ENCODE measurements around the gene STAT2. TPM values are rescaled to one million over a fixed set of nuclear protein-coding genes. Genes with fewer than 3 reads are reported as not detected.

Gene STAT2
- polyA plus RNA-seq, 1 donor (not counting 4 experiments of a cell fraction or from before 2014, with no cell fraction given), result 95.8 TPM

GRCh38 chr12:56317675-56318074, 42.2 kb downstream of the STAT2 start:
- H3K4me3 ChIP-seq (ENCODE audit: control insufficient read depth in 2 of 3, extremely low read depth in 1 of 3, insufficient read depth in 2 of 3, low read depth in 1 of 3, low read length in 3 of 3), result no peak overlapping the region
- peaks cover 17% of the 10 kb centered on the region for H3K79me2 ChIP-seq (ENCODE audit: control insufficient read depth, insufficient read depth, low read length)
- H2AFZ ChIP-seq (ENCODE audit: control insufficient read depth, low read length), result no peak overlapping the region
- H3K36me3 ChIP-seq (ENCODE audit: control insufficient read depth in 2 of 2, extremely low read depth in 1 of 2, insufficient read depth in 2 of 2, low read length in 2 of 2), result peaks cover 8 to 9% of the 10 kb centered on the region in 2 experiments
- no peaks in the 10 kb centered on the region for H3K9me1 ChIP-seq (ENCODE audit: control insufficient read depth, extremely low read depth, insufficient read depth, low read length)
- no peaks in the 10 kb centered on the region for H3K27me3 ChIP-seq (ENCODE audit: control insufficient read depth, extremely low read depth, insufficient read depth, low read length)
- H3K4me2 ChIP-seq (ENCODE audit: control insufficient read depth, extremely low read depth, insufficient read depth, low read depth, low read length), result no peak overlapping the region
- peaks cover 13% of the 10 kb centered on the region for H3K4me1 ChIP-seq (ENCODE audit: control insufficient read depth, extremely low read depth, insufficient read depth, low read length)
- FAIRE-seq (no peak), DNase-seq (ENCODE audit: low read depth, low spot score) (no peak)
- TF ChIP-seq CTCF (optimal IDR thresholded peaks at IDR 0.05 in 1 of 3, IDR thresholded peaks at IDR 0.05 in 1 of 3, conservative IDR thresholded peaks at IDR 0.05 in 1 of 3; ENCODE audit: extremely low read depth in 1 of 3, insufficient read depth in 2 of 3, low read length in 3 of 3), result no peak
- no peak for TF ChIP-seq EZH2 (IDR thresholded peaks at IDR 0.05; ENCODE audit: low read length)
- no peak overlapping the region for H3K27ac ChIP-seq (ENCODE audit: control insufficient read depth, insufficient read depth, low read length)
- dilution Hi-C loops (cut with MboI; ENCODE audit: extremely low pct_ligation_motif_present, low sequenced_read_pairs), result no loop called here
- H3K9me3 ChIP-seq (ENCODE audit: control insufficient read depth, low read depth, low read length), result no peaks in the 10 kb centered on the region
- no peak overlapping the region for H3K9ac ChIP-seq (ENCODE audit: control insufficient read depth, extremely low read depth, insufficient read depth, low read length)
- no peaks in the 10 kb centered on the region for H4K20me1 ChIP-seq (ENCODE audit: control insufficient read depth, extremely low read depth, insufficient read depth, low read length)

- Histone ChIP-seq H3K4me3 (ENCODE audit: control insufficient read depth in 2 of 3, extremely low read depth in 1 of 3, insufficient read depth in 2 of 3, low read depth in 1 of 3, low read length in 3 of 3) (peak within 1 kb of the TSS; percentile 76 to 95 (median 84)), H3K4me2 (ENCODE audit: control insufficient read depth, extremely low read depth, insufficient read depth, low read depth, low read length) (peak within 1 kb of the TSS; percentile 97), H3K9ac (ENCODE audit: control insufficient read depth, extremely low read depth, insufficient read depth, low read length) (peak within 1 kb of the TSS; percentile 95), H3K9me1 (ENCODE audit: control insufficient read depth, extremely low read depth, insufficient read depth, low read length) (no peaks in the 10 kb centered on the region), H2AFZ (ENCODE audit: control insufficient read depth, low read length) (peak within 1 kb of the TSS; percentile 83), H3K27me3 (ENCODE audit: control insufficient read depth, extremely low read depth, insufficient read depth, low read length) (no peaks in the 10 kb centered on the region), H3K79me2 (ENCODE audit: control insufficient read depth, insufficient read depth, low read length) (peaks cover 19% of the 10 kb centered on the region), H3K4me1 (ENCODE audit: control insufficient read depth, extremely low read depth, insufficient read depth, low read length) (peaks cover 13% of the 10 kb centered on the region), H3K27ac (ENCODE audit: control insufficient read depth, insufficient read depth, low read length) (peak within 1 kb of the TSS; percentile 84), H3K36me3 (ENCODE audit: control insufficient read depth in 2 of 2, extremely low read depth in 1 of 2, insufficient read depth in 2 of 2, low read length in 2 of 2) (peaks cover 12 to 14% of the 10 kb centered on the region in 2 experiments), H4K20me1 (ENCODE audit: control insufficient read depth, extremely low read depth, insufficient read depth, low read length) (no peaks in the 10 kb centered on the region), H3K9me3 (ENCODE audit: control insufficient read depth, low read depth, low read length) (no peaks in the 10 kb centered on the region)
- peak; percentile 90 for FAIRE-seq
- peak; percentile 98 for DNase-seq (ENCODE audit: low read depth, low spot score)
- TF ChIP-seq CTCF (optimal IDR thresholded peaks at IDR 0.05 in 1 of 3, IDR thresholded peaks at IDR 0.05 in 1 of 3, conservative IDR thresholded peaks at IDR 0.05 in 1 of 3; ENCODE audit: extremely low read depth in 1 of 3, insufficient read depth in 2 of 3, low read length in 3 of 3), result peak in 1 of 3 experiments; percentile 56
- no peak for TF ChIP-seq EZH2 (IDR thresholded peaks at IDR 0.05; ENCODE audit: low read length)
- dilution Hi-C loops (cut with MboI; ENCODE audit: extremely low pct_ligation_motif_present, low sequenced_read_pairs), result no loop called here
These were observed 44.1 kb downstream of the STAT2 start, which contains the start of gene CNPY2 for GRCh38 chr12:56315622-56316473. CNPY2 (minus strand) TSS chr12:56315988; CDS start chr12:56315217, 771 bp downstream.

All from keratinocyte (primary cell).